ENCODE measurements around the gene CPNE8.

GRCh38 chr12:38689704-38690103 is 215.7 kb downstream of the CPNE8 start:
- TF ChIP-seq CTCF (IDR thresholded peaks at IDR 0.05; ENCODE audit: borderline replicate concordance, extremely low read depth, low read length, poor library complexity, severe bottlenecking) (no peak), EZH2 (IDR thresholded peaks at IDR 0.05; ENCODE audit: borderline replicate concordance, low read depth, low read length, severe bottlenecking) (no peak)

Measured in DND-41 (cell line).